ENCODE data around the gene CLIC1. TPM values are rescaled to one million over a fixed set of nuclear protein-coding genes. Genes with fewer than 3 reads are reported as not detected.

CLIC1 gene
- total RNA-seq, 2 experiments from 2014 or later: 425 to 456 TPM

- peaks cover 34% of the 10 kb centered on the region for H3K36me3 Mint-ChIP-seq
- H3K27ac Mint-ChIP-seq: peak overlapping the region; percentile 93
- peak; percentile 69 for DNase-seq
- H3K9me3 Mint-ChIP-seq: no peaks in the 10 kb centered on the region
- H3K4me3 Mint-ChIP-seq: peak overlapping the region; percentile 98
- no peaks in the 10 kb centered on the region for H3K27me3 Mint-ChIP-seq
- H3K4me1 Mint-ChIP-seq: peaks cover 50% of the 10 kb centered on the region
- ATAC-seq (ENCODE audit: low read depth): no peak
- POLR2A ChIA-PET: interaction anchor here (0.5 to 7.6 kb wide), 29 partner anchors 11 to 246 kb away, joined by 3 to 137 read pairs (median 6); partner anchors contain the start of genes ABHD16A, BAG6, C6orf47 and CSNK2B
These were observed 4.3 kb upstream of the CLIC1 start for GRCh38 chr6:31740397-31741223.

GRCh38 chr6:31739639-31740396 is 3.5 kb upstream of the CLIC1 start, which contains the start of gene MSH5:
Gene MSH5 (plus strand): TSS chr6:31740005. CDS start chr6:31740467, 462 bp downstream.
- Mint-ChIP-seq H3K27me3 (no peaks in the 10 kb centered on the region), H3K27ac (peak within 1 kb of the TSS; percentile 93), H3K4me3 (peak within 1 kb of the TSS; percentile 98), H3K36me3 (peaks cover 34% of the 10 kb centered on the region), H3K4me1 (peaks cover 50% of the 10 kb centered on the region), H3K9me3 (no peaks in the 10 kb centered on the region)
- ATAC-seq (ENCODE audit: low read depth) (peak; percentile 82), DNase-seq (peak; percentile 96)
- POLR2A ChIA-PET: interaction anchor here (0.6 to 7.6 kb wide), 34 partner anchors 8 to 199 kb away, joined by 3 to 137 read pairs (median 6); partner anchors contain the start of genes ABHD16A, BAG6, C6orf47 and CSNK2B

DNA sequence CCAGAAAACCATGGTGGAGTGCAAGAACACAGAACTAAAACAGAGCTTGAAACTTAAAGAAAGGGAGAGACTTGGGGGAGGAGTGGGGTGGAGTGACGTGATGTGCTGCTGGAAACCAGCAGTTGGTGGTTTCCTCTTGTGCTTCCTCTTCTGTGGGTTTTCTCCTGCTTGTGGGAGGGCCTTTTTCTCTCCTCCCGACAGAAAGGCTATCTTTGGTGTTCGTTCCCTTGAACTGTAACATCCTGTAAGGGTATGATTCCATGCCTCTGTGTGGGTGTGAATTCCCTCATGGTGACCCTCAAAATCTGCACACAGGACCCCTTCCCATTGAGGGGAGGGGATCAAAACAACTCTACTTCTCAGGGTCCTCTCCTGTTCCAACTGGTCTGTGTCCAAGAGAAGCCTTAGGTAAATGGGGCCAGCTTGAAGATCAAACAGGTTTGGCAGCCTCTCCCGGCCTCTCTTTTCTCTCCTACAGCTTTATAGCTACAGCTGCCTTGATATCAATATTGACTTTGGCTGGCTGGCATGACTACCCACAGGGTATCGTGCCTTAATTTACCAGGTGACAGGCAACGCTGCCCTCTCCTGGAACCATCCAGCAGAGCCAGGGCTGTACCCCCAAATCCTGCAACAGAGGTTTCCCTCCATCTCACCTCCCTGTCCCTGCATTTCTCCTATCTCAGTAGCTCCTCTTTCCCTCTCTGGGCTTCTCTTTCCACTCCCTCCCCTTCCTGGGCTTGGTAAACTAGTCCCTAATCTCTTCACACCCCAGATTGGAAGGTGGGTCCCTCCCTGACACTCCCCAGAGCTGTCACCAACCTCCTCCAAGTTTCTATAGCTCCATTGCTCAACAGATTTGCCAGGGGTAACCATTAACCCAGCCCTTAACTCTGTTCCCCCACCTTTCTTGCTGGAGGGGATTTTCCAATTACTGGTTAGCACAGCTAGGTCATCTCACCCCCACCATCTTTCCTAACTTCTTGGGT is 2.0 kb upstream of the CLIC1 start:
- Mint-ChIP-seq H3K27ac (peak overlapping the region; percentile 93), H3K27me3 (no peaks in the 10 kb centered on the region), H3K9me3 (no peaks in the 10 kb centered on the region), H3K4me1 (peaks cover 59% of the 10 kb centered on the region), H3K4me3 (peak overlapping the region; percentile 98), H3K36me3 (peaks cover 40% of the 10 kb centered on the region)
- POLR2A ChIA-PET: interaction anchor here (0.5 to 7.6 kb wide), 31 partner anchors 9 to 243 kb away, joined by 3 to 137 read pairs (median 10); partner anchors contain the start of genes ABHD16A, BAG6, C6orf47 and CSNK2B
- DNase-seq (peak; percentile 62), ATAC-seq (ENCODE audit: low read depth) (peak; percentile 8)

DNA sequence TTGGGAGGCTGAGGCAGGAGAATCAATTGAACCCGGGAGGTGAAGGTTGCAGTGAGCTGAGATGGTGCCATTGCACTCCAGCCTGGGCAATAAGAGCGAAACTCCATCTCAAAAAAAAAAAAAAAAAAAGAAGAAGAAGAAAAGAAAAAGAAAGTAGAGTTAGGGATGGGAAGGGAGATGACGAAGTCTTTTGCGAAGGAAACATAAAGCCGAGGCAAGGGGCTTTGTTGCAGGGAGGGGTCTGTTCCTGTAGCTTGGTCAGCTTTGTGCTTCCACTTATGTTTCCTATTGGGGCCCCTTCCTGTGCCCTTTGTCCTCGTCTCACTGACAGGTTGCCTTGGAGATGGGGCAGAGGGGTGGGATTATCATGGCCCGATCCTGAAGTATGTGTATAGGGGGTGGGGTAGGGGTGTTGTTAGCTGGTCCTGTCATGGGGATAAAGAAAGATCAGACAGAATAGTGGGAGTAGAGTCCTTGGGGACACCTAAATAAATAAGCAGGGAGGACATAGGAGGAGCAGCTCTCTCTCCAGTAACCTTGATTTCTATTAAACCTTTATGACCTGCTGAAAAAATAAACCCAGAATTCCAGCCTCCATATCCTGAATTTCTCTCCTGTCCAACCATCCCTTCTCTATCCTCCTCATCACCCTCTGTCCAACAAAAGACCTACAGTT is 1.1 kb upstream of the CLIC1 start:
- H3K4me1 Mint-ChIP-seq: peaks cover 54% of the 10 kb centered on the region
- POLR2A ChIA-PET: interaction anchor here (0.7 to 7.6 kb wide), 27 partner anchors 10 to 243 kb away, joined by 3 to 137 read pairs (median 11); partner anchors contain the start of genes ABHD16A, BAG6, C6orf47 and CSNK2B
- peak overlapping the region; percentile 93 for H3K27ac Mint-ChIP-seq
- DNase-seq (no peak), ATAC-seq (ENCODE audit: low read depth) (no peak)
- peak overlapping the region; percentile 98 for H3K4me3 Mint-ChIP-seq
- no peaks in the 10 kb centered on the region for H3K9me3 Mint-ChIP-seq
- H3K36me3 Mint-ChIP-seq: peaks cover 35% of the 10 kb centered on the region
- H3K27me3 Mint-ChIP-seq: no peaks in the 10 kb centered on the region

DNA sequence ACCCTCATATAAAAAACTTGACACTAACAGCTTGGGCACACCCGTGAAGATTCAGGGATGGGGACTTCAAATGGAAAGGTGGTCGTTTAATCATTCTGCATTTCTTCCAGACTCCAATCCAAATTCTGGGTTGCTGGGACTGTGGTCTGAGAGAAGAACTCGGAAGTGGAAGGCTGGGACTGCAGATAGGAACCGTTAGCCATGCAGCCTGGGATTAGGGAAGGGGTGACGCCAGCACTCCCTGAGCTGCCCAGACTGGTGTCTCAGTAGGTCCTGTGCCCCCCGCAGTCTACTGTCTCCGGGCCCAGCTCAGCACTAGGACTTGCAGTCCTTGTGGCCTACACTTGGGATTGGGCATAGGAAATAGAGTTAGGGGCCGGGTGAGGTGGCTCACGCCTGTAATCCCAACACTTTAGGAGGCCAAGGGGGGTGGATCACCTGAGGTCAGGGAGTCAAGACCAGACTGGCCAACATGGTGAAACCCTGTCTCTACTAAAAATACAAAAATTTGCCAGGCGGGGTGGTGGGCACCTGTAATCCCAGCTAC is 511 bp upstream of the CLIC1 start:
- no peak for ATAC-seq (ENCODE audit: low read depth)
- DNase-seq: no peak
- Mint-ChIP-seq H3K36me3 (peaks cover 39% of the 10 kb centered on the region), H3K9me3 (no peaks in the 10 kb centered on the region), H3K4me3 (peak overlapping the region; percentile 98), H3K4me1 (peaks cover 57% of the 10 kb centered on the region), H3K27me3 (no peaks in the 10 kb centered on the region), H3K27ac (peak overlapping the region; percentile 93)
- POLR2A ChIA-PET: interaction anchor here (0.6 to 7.6 kb wide), 26 partner anchors 10 to 242 kb away, joined by 3 to 137 read pairs (median 10); partner anchors contain the start of genes ABHD16A, APOM, BAG6 and C6orf47

GRCh38 chr6:31734821-31735406 is 1.4 kb downstream of the CLIC1 start:
- Mint-ChIP-seq H3K27me3 (no peaks in the 10 kb centered on the region), H3K9me3 (no peaks in the 10 kb centered on the region), H3K27ac (peak overlapping the region; percentile 93), H3K36me3 (peaks cover 43% of the 10 kb centered on the region), H3K4me3 (peak overlapping the region; percentile 98), H3K4me1 (peaks cover 55% of the 10 kb centered on the region)
- POLR2A ChIA-PET: interaction anchor here (0.6 to 7.6 kb wide), 16 partner anchors 8 to 152 kb away, joined by 3 to 137 read pairs (median 10); partner anchors contain the start of genes ABHD16A, CSNK2B, DDAH2 and GPANK1
- DNase-seq (peak; percentile 70), ATAC-seq (ENCODE audit: low read depth) (peak; percentile 37)

DNA sequence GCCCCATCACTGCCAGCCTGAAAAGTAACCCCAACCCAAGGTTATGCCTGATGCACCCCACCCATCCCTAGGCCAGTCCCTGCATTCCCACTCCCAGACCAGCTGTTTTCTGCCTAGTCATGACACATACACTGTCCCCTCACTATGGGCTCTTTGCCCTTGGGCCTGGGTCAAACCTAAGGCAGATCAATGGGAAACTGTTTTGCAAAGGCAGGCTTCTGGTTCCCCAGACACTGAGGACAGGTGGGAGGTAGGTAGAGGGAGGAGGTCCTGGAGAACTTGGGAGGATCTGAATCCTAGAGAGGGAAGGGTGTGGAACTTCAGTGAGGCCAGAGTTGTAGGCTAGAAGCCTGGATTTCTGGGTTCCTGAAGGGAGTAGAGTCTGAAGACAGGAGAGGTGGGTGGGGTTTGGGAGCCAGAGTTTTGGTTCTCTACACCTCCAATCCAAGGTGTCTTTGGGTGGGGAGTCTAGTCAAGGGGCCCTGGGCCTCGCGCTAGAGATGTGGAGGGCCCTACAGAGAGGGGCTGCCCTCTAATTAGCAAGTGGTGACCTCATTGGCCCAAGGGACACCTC is 2.0 kb downstream of the CLIC1 start:
- H3K36me3 Mint-ChIP-seq: peaks cover 42% of the 10 kb centered on the region
- POLR2A ChIA-PET: interaction anchor here (0.6 to 7.6 kb wide), 12 partner anchors 7 to 129 kb away, joined by 3 to 137 read pairs (median 10); partner anchors contain the start of genes CSNK2B, DDAH2, GPANK1 and HSPA1A
- peak overlapping the region; percentile 93 for H3K27ac Mint-ChIP-seq

GRCh38 chr6:31733734-31734133 is 2.6 kb downstream of the CLIC1 start:
- peaks cover 52% of the 10 kb centered on the region for H3K4me1 Mint-ChIP-seq
- no peaks in the 10 kb centered on the region for H3K27me3 Mint-ChIP-seq
- H3K36me3 Mint-ChIP-seq: peaks cover 42% of the 10 kb centered on the region
- H3K9me3 Mint-ChIP-seq: no peaks in the 10 kb centered on the region
- ATAC-seq (ENCODE audit: low read depth): no peak
- peak overlapping the region; percentile 93 for H3K27ac Mint-ChIP-seq
- peak overlapping the region; percentile 98 for H3K4me3 Mint-ChIP-seq
- POLR2A ChIA-PET: interaction anchor here (1.4 to 7.6 kb wide), 3 partner anchors 7 to 97 kb away, joined by 3 to 137 read pairs (median 26); partner anchors contain the start of genes DDAH2 and MPIG6B
- DNase-seq: no peak

More for the DNA sequence above, 2.0 kb downstream of the CLIC1 start:
- ATAC-seq (ENCODE audit: low read depth) (no peak), DNase-seq (no peak)
- H3K9me3 Mint-ChIP-seq: no peaks in the 10 kb centered on the region
- peak overlapping the region; percentile 98 for H3K4me3 Mint-ChIP-seq
- H3K27me3 Mint-ChIP-seq: no peaks in the 10 kb centered on the region
- peaks cover 52% of the 10 kb centered on the region for H3K4me1 Mint-ChIP-seq

GRCh38 chr6:31732029-31732428 is 4.3 kb downstream of the CLIC1 start:
- Mint-ChIP-seq H3K9me3 (no peaks in the 10 kb centered on the region), H3K36me3 (peaks cover 43% of the 10 kb centered on the region), H3K27ac (no peak overlapping the region), H3K27me3 (no peaks in the 10 kb centered on the region), H3K4me1 (peaks cover 49% of the 10 kb centered on the region), H3K4me3 (no peak overlapping the region)
- no peak for ATAC-seq (ENCODE audit: low read depth)
- DNase-seq: no peak
- POLR2A ChIA-PET: no interaction called here

DNA sequence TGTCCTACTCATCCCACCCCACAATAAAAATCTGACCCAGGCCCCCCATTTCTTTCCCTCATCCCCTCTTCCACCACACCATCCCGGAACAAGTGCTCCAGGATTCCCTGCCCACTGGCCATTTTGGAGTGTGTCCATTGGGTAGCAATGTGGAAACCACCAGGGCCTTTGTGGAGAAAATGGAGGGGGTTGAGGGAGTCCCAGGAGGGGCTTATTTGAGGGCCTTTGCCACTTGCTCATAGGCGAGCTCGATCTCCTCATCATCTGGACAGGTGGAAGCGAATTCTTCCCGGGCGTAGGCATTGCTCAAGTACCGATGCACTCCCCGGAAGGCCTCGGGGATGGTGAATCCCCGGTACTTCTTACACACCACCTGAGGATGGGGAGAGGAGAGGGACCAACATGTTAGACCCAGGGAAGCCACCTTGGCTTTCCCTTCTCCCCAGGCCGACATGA is 5.7 kb downstream of the CLIC1 start:
- H3K4me1 Mint-ChIP-seq: peaks cover 57% of the 10 kb centered on the region
- H3K27me3 Mint-ChIP-seq: no peaks in the 10 kb centered on the region
- POLR2A ChIA-PET: interaction anchor here (0.6 to 9.4 kb wide), 17 partner anchors 7 to 377 kb away, joined by 3 to 137 read pairs (median 4); partner anchors contain the start of genes ABHD16A, CLIC1, HSPA1A and HSPA1B

More for the DNA sequence above, 5.7 kb downstream of the CLIC1 start:
- no peak overlapping the region for H3K27ac Mint-ChIP-seq
- H3K4me3 Mint-ChIP-seq: peak overlapping the region; percentile 98
- H3K9me3 Mint-ChIP-seq: no peaks in the 10 kb centered on the region
- H3K36me3 Mint-ChIP-seq: peaks cover 50% of the 10 kb centered on the region
- DNase-seq: no peak
- ATAC-seq (ENCODE audit: low read depth): no peak
